Tibial artery (tissue), 4 donors: ENCODE data around the gene SAMD4B.

Experiments
- DNase-seq, 2 donors: peaks; one replicate each; pipeline ENCODE4 v3.0.0-alpha.2; 2019
- H3K27ac ChIP-seq, 2 donors: fragments of 200-600 bp; sonication (generic) in 1 of 2; 1 replicate in 1 of 2; 2 replicates in 1 of 2; pipeline ENCODE4 v1.5.1; 2018 to 2019; ENCODE audit warnings: mild to moderate bottlenecking in 1 of 2
- H3K27me3 ChIP-seq, 2 donors: fragments of 200-600 bp; sonication (generic) in 1 of 2; one replicate each; pipeline versions ENCODE4 v1.5.1 to v1.6.0; 2016 to 2019
- H3K36me3 ChIP-seq, 3 donors: fragments of 200-600 bp; sonication (generic) in 2 of 3; one replicate each; pipeline ENCODE4 v1.5.1; 2016 to 2019; ENCODE audit warnings: mild to moderate bottlenecking in 2 of 3
- H3K4me1 ChIP-seq, 4 donors: fragments of 200-600 bp; sonication (generic) in 2 of 4; 1 replicate in 3 of 4; 2 replicates in 1 of 4; pipeline ENCODE4 v1.5.1; 2016 to 2019
- H3K4me3 ChIP-seq, 2 donors: fragments of 200-600 bp; sonication (generic) in 1 of 2; 1 replicate in 1 of 2; 2 replicates in 1 of 2; pipeline ENCODE4 v1.5.1; 2018 to 2019; ENCODE audit warnings: mild to moderate bottlenecking in 2 of 2
- H3K9me3 ChIP-seq, 3 donors: fragments of 200-600 bp; sonication (generic) in 1 of 3; one replicate each; pipeline ENCODE4 v1.5.1; 2016 to 2019
- CTCF ChIP-seq, 2 experiments: fragments of 200-600 bp in 1 of 2; fragments of 450-650 bp in 1 of 2; IDR thresholded peaks; one replicate each; pipeline ENCODE4 v1.5.1; 2017 to 2019; ENCODE audit warnings: antibody characterized with exemption in 2 of 2, mild to moderate bottlenecking in 1 of 2, moderate library complexity in 1 of 2
- intact Hi-C: fragments of 100-400 bp; cut with DNase I; formaldehyde crosslinking; loops from one replicate; pipeline ENCODE4 v1.15.0; 2023; ENCODE audit warnings: low total_unique reads

SAMD4B gene

DNA sequence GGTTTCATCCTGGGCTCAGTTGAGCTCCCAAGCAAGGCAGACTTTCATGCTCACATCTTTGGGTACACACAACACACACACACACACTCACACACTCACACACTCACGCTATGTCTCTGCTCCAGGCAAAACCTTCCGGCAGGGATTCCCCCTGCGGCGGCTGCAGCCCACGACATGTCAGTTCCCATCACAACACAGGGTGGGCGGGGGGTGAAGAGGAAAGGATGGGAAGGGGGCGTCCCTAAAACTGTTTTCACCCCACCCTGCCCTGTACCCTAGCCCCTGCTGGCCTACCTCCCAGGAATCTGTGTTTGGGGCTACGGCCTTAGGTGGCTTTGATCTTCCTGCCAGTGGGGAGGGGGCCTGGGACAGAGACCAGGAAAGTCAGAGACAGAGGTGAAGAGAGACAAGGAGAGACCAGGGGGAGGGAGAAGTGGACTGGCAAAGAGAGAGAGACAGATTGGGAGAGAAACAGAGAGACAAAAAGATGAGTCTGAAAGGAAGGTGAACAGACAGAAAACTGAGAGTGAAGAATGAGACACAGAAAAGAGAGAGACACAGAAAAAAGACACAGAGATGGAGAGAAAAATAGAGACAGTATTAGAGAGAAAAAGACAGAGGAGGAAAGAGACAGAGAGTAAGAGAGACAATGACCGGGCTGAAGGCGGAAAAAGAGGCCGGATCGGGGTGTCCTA lies 25.4 kb upstream of the SAMD4B start:
- Histone ChIP-seq H3K4me3 (no peak overlapping the region), H3K36me3 (peaks cover 0 to 14% (median 0%) of the 10 kb centered on the region in 3 donors), H3K9me3 (no peaks in the 10 kb centered on the region), H3K27me3 (peaks cover 0 to 52% of the 10 kb centered on the region in 2 donors), H3K27ac (no peak overlapping the region), H3K4me1 (peaks cover 0 to 13% (median 5%) of the 10 kb centered on the region in 4 donors)
- DNase-seq = no peak
- no peak for TF ChIP-seq CTCF (IDR thresholded peaks at IDR 0.05)
- intact Hi-C loops = no loop called here

- intact Hi-C loops = no loop called here
- TF ChIP-seq CTCF (IDR thresholded peaks at IDR 0.05) = no peak
- Histone ChIP-seq H3K27ac (no peak overlapping the region), H3K9me3 (no peaks in the 10 kb centered on the region), H3K36me3 (peaks cover 0 to 14% (median 0%) of the 10 kb centered on the region in 3 donors), H3K27me3 (peaks cover 0 to 47% of the 10 kb centered on the region in 2 donors), H3K4me3 (no peak overlapping the region), H3K4me1 (peaks cover 0 to 13% (median 5%) of the 10 kb centered on the region in 4 donors)
- no peak for DNase-seq
Measured at GRCh38 chr19:39317476-39317875, 24.7 kb upstream of the SAMD4B start.

DNA sequence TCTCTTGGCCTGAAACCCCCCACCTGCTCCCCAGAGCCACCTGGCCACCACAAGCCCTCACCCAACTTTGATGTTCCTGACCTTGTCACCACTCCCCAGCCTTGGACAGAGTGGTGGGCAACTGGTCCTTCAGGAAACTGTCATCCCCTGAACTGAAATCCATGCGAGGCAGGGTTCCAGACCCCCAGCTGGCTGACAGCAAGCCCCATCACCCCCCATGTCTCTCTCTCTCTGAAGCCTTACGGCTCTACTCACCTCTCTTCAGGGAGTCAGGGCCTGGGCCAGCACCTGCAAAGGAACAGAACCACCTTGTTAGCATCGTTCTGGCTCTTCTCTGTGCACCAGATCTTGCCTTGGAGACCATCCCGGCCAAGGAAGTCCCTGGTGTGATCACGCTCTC lies 24.1 kb upstream of the SAMD4B start:
- Histone ChIP-seq H3K27me3 (peaks cover 0 to 45% of the 10 kb centered on the region in 2 donors), H3K36me3 (peaks cover 0 to 14% (median 0%) of the 10 kb centered on the region in 3 donors), H3K27ac (no peak overlapping the region), H3K4me3 (no peak overlapping the region), H3K9me3 (no peaks in the 10 kb centered on the region), H3K4me1 (peaks cover 0 to 13% (median 5%) of the 10 kb centered on the region in 4 donors)
- TF ChIP-seq CTCF (IDR thresholded peaks at IDR 0.05) = no peak
- DNase-seq = no peak
- intact Hi-C loops = no loop called here

DNA sequence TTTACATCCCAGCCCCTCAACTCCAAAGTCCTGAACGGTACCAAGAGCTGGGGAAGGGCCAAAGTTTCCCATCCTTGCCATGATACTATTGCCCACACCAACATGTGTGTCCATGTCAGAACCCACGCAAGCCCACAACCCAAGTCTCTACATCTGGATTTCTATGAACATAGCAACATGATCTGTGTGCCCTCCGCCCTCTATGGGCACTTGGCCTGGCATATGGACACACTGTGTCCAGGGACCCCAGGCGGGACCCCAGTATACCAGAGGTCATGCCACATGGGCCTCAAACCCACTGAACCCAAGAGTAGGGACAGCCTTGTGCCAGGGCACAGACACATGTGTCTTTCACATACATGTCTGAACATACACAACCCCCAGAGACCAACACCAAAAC lies 23.5 kb upstream of the SAMD4B start:
- intact Hi-C loops = no loop called here
- no peak overlapping the region for H3K4me3 ChIP-seq
- no peak for DNase-seq

GRCh38 chr19:39319098-39319891 lies 22.9 kb upstream of the SAMD4B start:
- no peaks in the 10 kb centered on the region for H3K9me3 ChIP-seq
- H3K36me3 ChIP-seq = peaks cover 0 to 8% (median 0%) of the 10 kb centered on the region in 3 donors
- no peak for DNase-seq
- intact Hi-C loops = no loop called here
- H3K27ac ChIP-seq = no peak overlapping the region
- no peak overlapping the region for H3K4me3 ChIP-seq
- TF ChIP-seq CTCF (IDR thresholded peaks at IDR 0.05) = no peak
- H3K4me1 ChIP-seq = peaks cover 0 to 13% (median 5%) of the 10 kb centered on the region in 4 donors
- H3K27me3 ChIP-seq = peaks cover 0 to 37% of the 10 kb centered on the region in 2 donors

More for the DNA sequence above, 23.5 kb upstream of the SAMD4B start:
- Histone ChIP-seq H3K36me3 (peaks cover 0 to 14% (median 0%) of the 10 kb centered on the region in 3 donors), H3K27me3 (peaks cover 0 to 43% of the 10 kb centered on the region in 2 donors), H3K4me1 (peaks cover 0 to 13% (median 5%) of the 10 kb centered on the region in 4 donors), H3K9me3 (no peaks in the 10 kb centered on the region), H3K27ac (no peak overlapping the region)
- TF ChIP-seq CTCF (IDR thresholded peaks at IDR 0.05) = no peak
